IgD-negative memory B cell (primary cell): ENCODE results near the gene FNDC3B. TPM values are rescaled to one million over a fixed set of nuclear protein-coding genes. Genes with fewer than 3 reads are reported as not detected.
A peak's percentile ranks its signal among the peaks of the same experiment; 100 is the strongest.

Experiments used
- H3K27ac Mint-ChIP-seq, 3 donors: one replicate each; pipeline ENCODE4 v1.8.0; 2020 to 2022; ENCODE audit warnings: mild to moderate bottlenecking in 3 of 3, mixed read lengths in 3 of 3, moderate library complexity in 1 of 3
- H3K27me3 Mint-ChIP-seq: one replicate; pipeline ENCODE4 v1.8.0; 2021; ENCODE audit warnings: mixed read lengths
- H3K36me3 Mint-ChIP-seq: one replicate; pipeline ENCODE4 v1.8.0; 2020; ENCODE audit warnings: mild to moderate bottlenecking, mixed read lengths
- H3K4me1 Mint-ChIP-seq, 3 donors: one replicate each; pipeline ENCODE4 v1.8.0; 2020 to 2022; ENCODE audit warnings: mixed read lengths in 3 of 3, mild to moderate bottlenecking in 1 of 3
- H3K4me3 Mint-ChIP-seq, 4 donors: one replicate each; pipeline ENCODE4 v1.8.0; 2020 to 2022; ENCODE audit warnings: mild to moderate bottlenecking in 4 of 4, mixed read lengths in 4 of 4, moderate library complexity in 3 of 4
- H3K9me3 Mint-ChIP-seq, 3 donors: one replicate each; pipeline ENCODE4 v1.8.0; 2020 to 2021; ENCODE audit warnings: mixed read lengths in 3 of 3, mild to moderate bottlenecking in 1 of 3
- polyA plus RNA-seq: library from polyadenylated mRNA; unstranded; fragments of 300-500 nt; fragmentation: Illumina TruSeq; gene quantifications from one replicate; pipeline ENCODE4 v1.2.3, GENCODE V29; 2021

FNDC3B gene
- polyA plus RNA-seq, 1 donor from 2014 or later = 3.5 TPM

- H3K4me3 Mint-ChIP-seq = no peak overlapping the region
- H3K4me1 Mint-ChIP-seq = peaks cover 10 to 21% (median 11%) of the 10 kb centered on the region in 3 donors
- H3K36me3 Mint-ChIP-seq = peaks cover 6% of the 10 kb centered on the region
- H3K9me3 Mint-ChIP-seq = no peaks in the 10 kb centered on the region
- H3K27ac Mint-ChIP-seq = no peak overlapping the region
- no peaks in the 10 kb centered on the region for H3K27me3 Mint-ChIP-seq
Measured at GRCh38 chr3:172056416-172056815, 17.0 kb downstream of the FNDC3B start.

- no peak overlapping the region for H3K4me3 Mint-ChIP-seq
- H3K27me3 Mint-ChIP-seq = peaks cover 2% of the 10 kb centered on the region
- peaks cover 6% of the 10 kb centered on the region for H3K36me3 Mint-ChIP-seq
- H3K4me1 Mint-ChIP-seq = peaks cover 12 to 27% (median 17%) of the 10 kb centered on the region in 3 donors
- H3K9me3 Mint-ChIP-seq = no peaks in the 10 kb centered on the region
- no peak overlapping the region for H3K27ac Mint-ChIP-seq
Measured at GRCh38 chr3:172057059-172057458, 17.7 kb downstream of the FNDC3B start.

- no peaks in the 10 kb centered on the region for H3K9me3 Mint-ChIP-seq
- H3K4me1 Mint-ChIP-seq = peaks cover 17 to 32% (median 21%) of the 10 kb centered on the region in 3 donors
- peaks cover 3% of the 10 kb centered on the region for H3K36me3 Mint-ChIP-seq
- H3K4me3 Mint-ChIP-seq = no peak overlapping the region
- no peak overlapping the region for H3K27ac Mint-ChIP-seq
- H3K27me3 Mint-ChIP-seq = peaks cover 6% of the 10 kb centered on the region
Measured at GRCh38 chr3:172057624-172058327, 18.4 kb downstream of the FNDC3B start.

- H3K36me3 Mint-ChIP-seq = peaks cover 3% of the 10 kb centered on the region
- peaks cover 10% of the 10 kb centered on the region for H3K27me3 Mint-ChIP-seq
- H3K27ac Mint-ChIP-seq = no peak overlapping the region
- H3K4me1 Mint-ChIP-seq = peaks cover 23 to 39% (median 25%) of the 10 kb centered on the region in 3 donors
- H3K9me3 Mint-ChIP-seq = peaks cover 0 to 6% (median under 1%) of the 10 kb centered on the region in 3 donors
- no peak overlapping the region for H3K4me3 Mint-ChIP-seq
Measured at GRCh38 chr3:172059532-172059931, 20.2 kb downstream of the FNDC3B start.

- Mint-ChIP-seq H3K27me3 (peaks cover 10% of the 10 kb centered on the region), H3K4me1 (peaks cover 21 to 36% (median 22%) of the 10 kb centered on the region in 3 donors), H3K36me3 (peaks cover 3% of the 10 kb centered on the region), H3K4me3 (peak overlapping the region in 1 of 4 donors; percentile 50), H3K9me3 (peaks cover 2 to 6% (median 3%) of the 10 kb centered on the region in 3 donors), H3K27ac (no peak overlapping the region)
Measured at GRCh38 chr3:172060234-172060633, 20.9 kb downstream of the FNDC3B start.

DNA sequence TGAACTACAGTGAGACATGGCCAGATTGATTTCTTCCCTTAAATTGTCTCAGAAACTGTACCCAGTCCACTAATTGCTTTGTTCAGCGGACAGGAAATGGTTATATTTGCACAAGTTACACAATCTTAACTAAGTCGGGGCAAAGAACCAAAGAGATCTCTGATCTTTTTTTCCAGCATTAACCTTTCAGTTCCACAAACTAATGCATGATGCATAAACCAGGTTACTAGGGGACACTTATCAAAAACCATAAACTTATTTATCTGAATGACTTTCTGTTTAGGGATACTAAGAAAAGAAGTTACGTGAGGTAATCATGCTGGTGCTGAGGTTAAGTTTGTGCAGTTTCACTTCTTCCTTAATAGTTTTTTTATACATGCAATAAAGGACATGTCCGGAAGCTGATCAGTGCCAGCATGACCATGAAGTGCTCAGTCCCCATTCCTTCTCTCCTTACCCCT, 22.4 kb downstream of the FNDC3B start:
- H3K9me3 Mint-ChIP-seq = peaks cover 2 to 6% (median 3%) of the 10 kb centered on the region in 3 donors
- peaks cover 17 to 26% (median 18%) of the 10 kb centered on the region in 3 donors for H3K4me1 Mint-ChIP-seq
- H3K4me3 Mint-ChIP-seq = peak overlapping the region; percentile 47 to 78 (median 58)
- H3K27me3 Mint-ChIP-seq = peaks cover 10% of the 10 kb centered on the region
- peak overlapping the region in 1 of 3 donors; percentile 1 for H3K27ac Mint-ChIP-seq
- peaks cover 3% of the 10 kb centered on the region for H3K36me3 Mint-ChIP-seq

GRCh38 chr3:172062761-172063160, 23.4 kb downstream of the FNDC3B start:
- peaks cover 15 to 19% (median 15%) of the 10 kb centered on the region in 3 donors for H3K4me1 Mint-ChIP-seq
- H3K27ac Mint-ChIP-seq = peak overlapping the region; percentile 24 to 40 (median 38)
- peaks cover 10% of the 10 kb centered on the region for H3K27me3 Mint-ChIP-seq
- no peaks in the 10 kb centered on the region for H3K36me3 Mint-ChIP-seq
- peak overlapping the region in 3 of 4 donors; percentile 39 to 78 (median 54) for H3K4me3 Mint-ChIP-seq
- H3K9me3 Mint-ChIP-seq = peaks cover 2 to 6% (median 3%) of the 10 kb centered on the region in 3 donors

GRCh38 chr3:172063456-172064432, 24.4 kb downstream of the FNDC3B start:
- Mint-ChIP-seq H3K4me3 (peak overlapping the region in 2 of 4 donors; percentile 10 to 24), H3K9me3 (peaks cover 2 to 6% (median 3%) of the 10 kb centered on the region in 3 donors), H3K27me3 (peaks cover 10% of the 10 kb centered on the region), H3K27ac (peak overlapping the region in 1 of 3 donors; percentile 40), H3K36me3 (no peaks in the 10 kb centered on the region), H3K4me1 (peaks cover 15 to 19% (median 15%) of the 10 kb centered on the region in 3 donors)

- peaks cover 10% of the 10 kb centered on the region for H3K27me3 Mint-ChIP-seq
- H3K9me3 Mint-ChIP-seq = peaks cover 2 to 6% (median 3%) of the 10 kb centered on the region in 3 donors
- peak overlapping the region in 1 of 3 donors; percentile 32 for H3K27ac Mint-ChIP-seq
- H3K36me3 Mint-ChIP-seq = peaks cover 1% of the 10 kb centered on the region
- peaks cover 15 to 19% (median 15%) of the 10 kb centered on the region in 3 donors for H3K4me1 Mint-ChIP-seq
- no peak overlapping the region for H3K4me3 Mint-ChIP-seq
Measured at GRCh38 chr3:172065527-172065926, 26.1 kb downstream of the FNDC3B start.

- Mint-ChIP-seq H3K4me3 (no peak overlapping the region), H3K36me3 (peaks cover 1% of the 10 kb centered on the region), H3K27me3 (peaks cover 10% of the 10 kb centered on the region), H3K4me1 (peaks cover 14 to 19% (median 15%) of the 10 kb centered on the region in 3 donors), H3K27ac (peak overlapping the region in 1 of 3 donors; percentile 32), H3K9me3 (peaks cover 2 to 6% (median 5%) of the 10 kb centered on the region in 3 donors)
Measured at GRCh38 chr3:172065967-172066762, 26.8 kb downstream of the FNDC3B start.

DNA sequence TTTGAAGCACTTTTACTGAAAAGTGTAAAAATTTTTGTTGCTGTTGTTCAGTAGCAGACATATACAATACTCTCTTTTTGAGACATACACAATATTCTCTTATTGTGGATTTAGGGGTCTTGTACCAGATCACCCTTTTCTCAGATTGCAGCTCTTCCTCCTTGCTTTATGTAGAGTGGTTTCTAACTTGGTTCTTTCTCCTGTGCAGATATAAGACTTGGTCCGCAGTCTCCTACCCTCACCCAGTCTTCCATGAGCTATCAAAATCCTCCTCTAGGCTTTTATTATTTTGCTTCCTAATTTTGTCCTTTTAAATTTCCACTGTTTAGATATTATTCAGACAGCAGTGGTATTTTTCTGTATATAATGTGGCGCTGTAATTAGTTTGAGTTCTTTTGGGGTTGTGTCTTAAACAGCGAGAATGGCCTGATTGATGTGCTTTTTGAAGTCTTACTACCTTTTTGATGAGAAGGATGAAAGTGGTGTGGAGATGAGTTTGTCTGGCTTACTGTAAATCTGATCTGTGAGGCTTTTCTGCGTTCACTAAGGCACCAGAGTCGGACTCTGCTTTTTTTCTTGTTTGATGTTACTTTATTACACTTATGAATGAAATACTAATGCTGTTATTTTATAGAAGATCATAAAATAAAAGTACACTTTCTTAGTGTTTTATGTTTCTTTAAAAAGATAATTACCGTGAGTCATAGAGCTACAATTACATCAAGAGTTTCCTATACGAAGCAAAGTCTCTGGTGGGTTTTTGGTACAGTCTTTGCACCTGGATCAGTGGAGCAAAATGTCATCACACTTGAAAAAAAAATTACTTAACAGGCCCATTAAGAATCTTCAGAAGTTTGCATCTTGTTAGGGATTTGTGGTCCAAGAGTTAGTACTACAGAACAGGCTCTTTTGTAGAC, 27.8 kb downstream of the FNDC3B start:
- H3K27ac Mint-ChIP-seq = no peak overlapping the region
- peaks cover 1% of the 10 kb centered on the region for H3K36me3 Mint-ChIP-seq
- peaks cover 2 to 6% (median 5%) of the 10 kb centered on the region in 3 donors for H3K9me3 Mint-ChIP-seq
- H3K27me3 Mint-ChIP-seq = peaks cover 8% of the 10 kb centered on the region
- H3K4me1 Mint-ChIP-seq = peaks cover 7 to 13% (median 12%) of the 10 kb centered on the region in 3 donors
- H3K4me3 Mint-ChIP-seq = no peak overlapping the region

GRCh38 chr3:172067837-172068440, 28.6 kb downstream of the FNDC3B start:
- Mint-ChIP-seq H3K4me3 (no peak overlapping the region), H3K36me3 (peaks cover 1% of the 10 kb centered on the region), H3K27me3 (peaks cover 4% of the 10 kb centered on the region), H3K4me1 (peaks cover 3 to 7% (median 6%) of the 10 kb centered on the region in 3 donors), H3K27ac (no peak overlapping the region), H3K9me3 (peaks cover 2 to 6% (median 5%) of the 10 kb centered on the region in 3 donors)

GRCh38 chr3:172068977-172069376, 29.6 kb downstream of the FNDC3B start:
- H3K4me1 Mint-ChIP-seq = peaks cover 0 to 2% (median 0%) of the 10 kb centered on the region in 3 donors
- peaks cover 1% of the 10 kb centered on the region for H3K36me3 Mint-ChIP-seq
- H3K27me3 Mint-ChIP-seq = peaks cover 1% of the 10 kb centered on the region
- peaks cover 2 to 5% (median 5%) of the 10 kb centered on the region in 3 donors for H3K9me3 Mint-ChIP-seq
- H3K27ac Mint-ChIP-seq = no peak overlapping the region
- H3K4me3 Mint-ChIP-seq = no peak overlapping the region
